T-helper 17 cell (primary cell): ENCODE data around the gene HOXC12. TPM values are rescaled to one million over a fixed set of nuclear protein-coding genes. Genes with fewer than 3 reads are reported as not detected.

Source experiments
- ATAC-seq: fragments of 150-1000 bp; cut with Tn5 transposase; 2 replicates; pipeline ENCODE4 v1.10.0; 2021; ENCODE audit warnings: mild to moderate bottlenecking, moderate library complexity
- DNase-seq, 3 donors: peaks; one replicate each; pipeline versions ENCODE4 v3.0.0 to v3.0.0-alpha.2; 2020 to 2021
- H3K9me3 ChIP-seq: one replicate; pipeline ENCODE4 v1.7.0; 2013; ENCODE audit warnings: low read length, mild to moderate bottlenecking; ENCODE audit not compliant: control insufficient read depth, poor library complexity, severe bottlenecking
- H3K27ac Mint-ChIP-seq: one replicate; pipeline ENCODE4 v1.8.0; 2022; ENCODE audit warnings: mild to moderate bottlenecking, moderate library complexity, mixed read lengths
- H3K27me3 Mint-ChIP-seq: one replicate; pipeline ENCODE4 v1.8.0; 2022; ENCODE audit warnings: mixed read lengths
- H3K36me3 Mint-ChIP-seq: one replicate; pipeline ENCODE4 v1.8.0; 2022; ENCODE audit warnings: low read depth, mixed read lengths
- H3K4me1 Mint-ChIP-seq: one replicate; pipeline ENCODE4 v1.8.0; 2022; ENCODE audit warnings: mild to moderate bottlenecking, mixed read lengths
- H3K4me3 Mint-ChIP-seq: one replicate; pipeline ENCODE4 v1.8.0; 2022; ENCODE audit warnings: mild to moderate bottlenecking, moderate library complexity, mixed read lengths
- total RNA-seq, 4 donors: library from RNA in 2 of 4; stranded (reverse) in 2 of 4; gene quantifications; one replicate each; pipeline ENCODE4 v1.2.3 and lab custom pipeline; 2022 to 2026

The HOXC12 gene
- total RNA-seq, 2 donors from 2014 or later: not detected

DNA sequence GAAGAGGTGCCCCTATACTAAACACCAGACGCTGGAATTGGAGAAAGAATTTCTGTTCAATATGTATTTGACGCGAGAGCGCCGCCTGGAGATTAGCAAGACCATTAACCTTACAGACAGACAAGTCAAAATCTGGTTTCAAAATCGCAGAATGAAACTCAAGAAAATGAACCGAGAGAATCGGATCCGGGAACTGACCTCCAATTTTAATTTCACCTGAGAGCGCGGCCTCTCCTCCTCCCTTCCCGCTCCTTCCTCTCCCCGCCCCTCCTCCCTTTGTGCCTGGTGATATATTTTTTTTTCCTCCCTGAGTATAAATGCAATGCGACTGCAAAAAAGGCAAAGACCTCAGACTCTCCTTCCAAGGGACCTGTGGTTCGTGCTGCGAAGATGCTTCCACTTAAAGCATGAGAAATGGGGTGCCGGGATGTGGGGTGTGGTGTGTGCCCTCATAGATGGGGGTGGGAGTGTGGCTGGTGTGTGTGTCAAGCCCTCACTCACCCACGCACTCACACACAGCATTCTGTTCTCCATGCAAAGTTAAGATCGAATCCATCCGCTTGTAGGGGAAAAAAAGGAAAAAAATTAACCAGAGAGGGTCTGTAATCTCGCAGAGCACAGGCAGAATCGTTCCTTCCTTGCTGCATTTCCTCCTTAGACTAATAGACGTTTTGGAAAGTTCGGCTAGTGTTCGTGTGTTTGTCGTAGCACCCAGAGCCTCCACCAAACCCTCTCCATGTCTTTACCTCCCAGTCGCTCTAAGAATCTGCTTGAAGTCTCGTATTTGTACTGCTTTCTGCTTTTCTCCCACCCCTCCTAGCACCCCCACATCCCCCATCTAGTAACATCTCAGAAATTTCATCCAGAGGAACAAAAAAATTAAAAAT lies 34.8 kb downstream of the HOXC12 start:
- no peaks in the 10 kb centered on the region for H3K9me3 ChIP-seq
- peaks cover 90% of the 10 kb centered on the region for H3K27me3 Mint-ChIP-seq
- no peak for DNase-seq
- H3K4me1 Mint-ChIP-seq: peaks cover 45% of the 10 kb centered on the region
- no peak for ATAC-seq
- peak overlapping the region; percentile 77 for H3K27ac Mint-ChIP-seq
- peak overlapping the region; percentile 55 for H3K4me3 Mint-ChIP-seq
- H3K36me3 Mint-ChIP-seq: peaks cover 4% of the 10 kb centered on the region

DNA sequence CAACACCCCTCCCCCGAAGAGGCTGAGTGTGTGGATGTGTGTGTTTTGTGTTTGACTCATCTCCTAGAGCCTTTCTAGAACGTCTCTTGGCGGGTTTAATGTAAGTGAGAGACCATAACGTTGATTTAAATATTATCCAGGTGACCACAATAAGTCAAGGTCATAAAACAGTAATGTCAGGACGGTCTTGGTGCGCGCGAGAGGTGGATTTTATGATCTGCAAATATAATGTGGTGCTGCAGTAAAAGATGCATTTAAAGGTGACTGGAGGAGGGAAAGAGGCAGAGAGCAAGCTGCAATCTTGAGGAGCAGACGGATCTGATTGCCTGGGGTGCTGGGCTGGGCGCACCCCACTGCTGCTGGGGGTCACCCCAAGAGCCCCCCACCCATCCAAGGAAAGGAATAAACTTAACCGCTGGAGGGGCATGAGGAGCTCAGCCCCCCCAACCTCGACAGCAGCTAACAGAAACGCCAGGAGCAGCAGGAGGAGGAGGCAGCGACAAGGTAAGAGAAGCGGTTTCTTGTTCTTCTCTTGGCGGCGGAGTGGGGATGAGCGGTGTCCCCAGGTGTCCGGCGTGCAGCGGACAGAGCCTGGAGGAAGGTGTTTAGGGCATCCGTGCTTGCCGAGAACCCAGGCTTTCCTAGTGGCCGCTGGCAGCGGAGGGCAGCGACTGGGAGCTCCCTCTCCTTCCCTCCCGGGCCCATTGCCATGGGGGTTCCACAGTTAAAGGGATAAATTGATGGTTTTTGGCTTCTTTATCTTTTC lies 35.8 kb downstream of the HOXC12 start:
- H3K27me3 Mint-ChIP-seq: peaks cover 94% of the 10 kb centered on the region
- H3K27ac Mint-ChIP-seq: peak overlapping the region; percentile 77
- ATAC-seq: no peak
- peaks cover 4% of the 10 kb centered on the region for H3K36me3 Mint-ChIP-seq
- peaks cover 42% of the 10 kb centered on the region for H3K4me1 Mint-ChIP-seq
- no peaks in the 10 kb centered on the region for H3K9me3 ChIP-seq
- peak overlapping the region; percentile 71 for H3K4me3 Mint-ChIP-seq
- DNase-seq: no peak

DNA sequence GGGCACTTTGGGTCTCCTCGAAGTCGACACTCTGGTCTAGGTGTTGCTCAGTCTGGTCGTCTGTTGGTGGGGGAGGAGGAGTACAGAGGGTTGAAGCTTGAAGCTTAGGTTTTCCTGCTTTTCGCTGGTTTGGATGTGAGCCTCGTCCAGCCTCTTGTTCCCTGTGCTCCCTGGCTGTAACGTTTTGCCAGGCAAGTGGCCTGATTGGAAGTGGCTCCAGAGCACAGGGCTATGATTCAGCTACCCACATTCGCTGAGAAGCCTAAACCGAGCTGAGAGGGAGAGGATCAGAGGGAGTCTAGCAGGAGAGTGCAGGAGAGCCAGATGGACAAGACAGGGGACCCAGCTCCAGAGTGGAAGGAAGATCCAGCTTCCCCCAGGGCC lies 36.4 kb downstream of the HOXC12 start:
- H3K27ac Mint-ChIP-seq: no peak overlapping the region
- H3K4me1 Mint-ChIP-seq: peaks cover 45% of the 10 kb centered on the region
- ATAC-seq (no peak), DNase-seq (no peak)
- no peaks in the 10 kb centered on the region for H3K9me3 ChIP-seq
- H3K36me3 Mint-ChIP-seq: peaks cover 4% of the 10 kb centered on the region
- H3K4me3 Mint-ChIP-seq: no peak overlapping the region
- H3K27me3 Mint-ChIP-seq: peaks cover 96% of the 10 kb centered on the region

DNA sequence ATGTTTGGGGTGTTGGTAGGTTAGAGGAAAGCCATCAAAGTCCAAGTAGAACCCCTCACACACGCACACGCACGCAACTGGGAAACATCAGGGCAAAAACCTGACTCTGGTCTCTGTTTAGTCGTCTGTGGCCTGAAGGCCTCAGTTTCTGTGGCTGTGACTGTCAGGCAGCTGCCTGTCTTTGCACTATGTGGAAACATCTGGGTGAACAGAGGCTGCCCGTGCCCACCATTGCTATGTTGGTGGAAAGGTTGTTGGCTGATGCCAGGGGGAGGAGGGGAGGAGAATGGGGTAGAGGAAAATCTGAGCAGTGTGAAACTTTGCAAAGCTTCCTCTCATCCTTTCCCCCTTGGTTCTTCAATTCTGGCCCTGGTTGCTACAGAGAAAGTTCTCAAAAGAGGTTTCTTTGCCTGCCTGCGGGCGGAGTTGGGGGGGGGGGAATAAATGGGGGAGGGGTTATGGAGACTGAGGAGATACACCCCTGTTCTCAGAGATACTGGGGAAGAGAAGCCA lies 37.7 kb downstream of the HOXC12 start:
- no peak for DNase-seq
- peaks cover 94% of the 10 kb centered on the region for H3K27me3 Mint-ChIP-seq
- peaks cover 45% of the 10 kb centered on the region for H3K4me1 Mint-ChIP-seq
- H3K27ac Mint-ChIP-seq: no peak overlapping the region
- no peaks in the 10 kb centered on the region for H3K9me3 ChIP-seq
- no peak for ATAC-seq
- no peak overlapping the region for H3K4me3 Mint-ChIP-seq
- peaks cover 4% of the 10 kb centered on the region for H3K36me3 Mint-ChIP-seq

DNA sequence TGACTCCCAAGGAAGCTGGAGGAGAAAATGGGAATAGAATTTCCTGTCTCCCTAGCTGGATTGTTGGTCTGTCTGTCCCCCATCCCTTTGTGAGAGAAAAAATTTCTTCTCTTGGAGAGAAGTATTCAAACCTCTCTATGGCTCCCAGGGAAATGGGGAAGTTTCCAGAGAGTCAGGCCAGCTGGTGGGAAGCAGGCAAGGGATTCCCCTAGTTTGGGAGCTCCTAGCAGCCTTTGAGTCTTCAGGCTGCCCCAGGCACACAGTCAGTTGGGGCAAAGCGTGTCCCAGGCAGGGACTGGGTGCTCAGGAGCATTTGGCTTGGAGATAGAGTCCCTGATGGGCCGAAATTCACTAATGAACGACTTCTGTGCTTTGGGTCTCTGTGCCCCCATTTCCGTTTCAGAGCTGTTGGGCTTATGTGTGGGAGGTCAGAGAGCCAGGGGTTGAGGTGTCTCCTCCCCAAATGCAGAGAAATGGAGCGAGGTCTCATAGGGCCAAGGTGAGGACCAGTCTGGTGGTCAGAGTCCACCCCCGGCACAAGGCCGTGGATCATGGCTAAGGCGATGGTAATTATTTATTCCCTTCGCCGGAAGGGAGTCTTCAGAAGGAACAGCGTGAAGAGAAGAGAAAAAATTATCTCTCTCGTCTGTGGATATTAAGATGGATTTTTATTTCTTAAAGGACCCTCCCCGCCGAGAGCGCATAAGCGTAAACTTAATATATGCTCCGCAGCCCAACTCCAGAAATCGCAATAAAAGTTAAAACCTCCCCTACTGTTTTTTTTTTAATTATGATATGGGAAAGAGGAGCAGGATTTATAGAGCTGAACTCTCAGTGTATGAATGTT lies 38.7 kb downstream of the HOXC12 start:
- peaks cover 94% of the 10 kb centered on the region for H3K27me3 Mint-ChIP-seq
- DNase-seq: no peak
- peaks cover 46% of the 10 kb centered on the region for H3K4me1 Mint-ChIP-seq
- H3K36me3 Mint-ChIP-seq: peaks cover 8% of the 10 kb centered on the region
- peak overlapping the region; percentile 0 for H3K27ac Mint-ChIP-seq
- H3K4me3 Mint-ChIP-seq: peak overlapping the region; percentile 49
- ATAC-seq: no peak
- no peaks in the 10 kb centered on the region for H3K9me3 ChIP-seq

DNA sequence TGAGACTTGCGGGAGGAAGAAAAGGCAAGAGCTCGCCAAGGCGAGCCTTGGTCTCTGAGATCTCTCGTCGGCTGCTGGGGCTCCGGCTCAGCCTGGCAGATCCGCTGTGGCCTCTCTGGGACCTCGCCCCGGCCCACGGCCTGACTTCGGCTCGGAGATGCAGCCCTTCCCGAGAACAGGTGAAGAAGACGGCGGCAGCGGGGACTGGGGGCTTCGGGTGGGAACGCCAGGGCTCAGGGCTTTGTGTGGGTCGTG lies 39.2 kb downstream of the HOXC12 start:
- ATAC-seq (no peak), DNase-seq (no peak)
- Mint-ChIP-seq H3K4me3 (peak overlapping the region; percentile 49), H3K27me3 (peaks cover 94% of the 10 kb centered on the region), H3K4me1 (peaks cover 45% of the 10 kb centered on the region), H3K36me3 (peaks cover 8% of the 10 kb centered on the region), H3K27ac (peak overlapping the region; percentile 0)
- no peaks in the 10 kb centered on the region for H3K9me3 ChIP-seq

DNA sequence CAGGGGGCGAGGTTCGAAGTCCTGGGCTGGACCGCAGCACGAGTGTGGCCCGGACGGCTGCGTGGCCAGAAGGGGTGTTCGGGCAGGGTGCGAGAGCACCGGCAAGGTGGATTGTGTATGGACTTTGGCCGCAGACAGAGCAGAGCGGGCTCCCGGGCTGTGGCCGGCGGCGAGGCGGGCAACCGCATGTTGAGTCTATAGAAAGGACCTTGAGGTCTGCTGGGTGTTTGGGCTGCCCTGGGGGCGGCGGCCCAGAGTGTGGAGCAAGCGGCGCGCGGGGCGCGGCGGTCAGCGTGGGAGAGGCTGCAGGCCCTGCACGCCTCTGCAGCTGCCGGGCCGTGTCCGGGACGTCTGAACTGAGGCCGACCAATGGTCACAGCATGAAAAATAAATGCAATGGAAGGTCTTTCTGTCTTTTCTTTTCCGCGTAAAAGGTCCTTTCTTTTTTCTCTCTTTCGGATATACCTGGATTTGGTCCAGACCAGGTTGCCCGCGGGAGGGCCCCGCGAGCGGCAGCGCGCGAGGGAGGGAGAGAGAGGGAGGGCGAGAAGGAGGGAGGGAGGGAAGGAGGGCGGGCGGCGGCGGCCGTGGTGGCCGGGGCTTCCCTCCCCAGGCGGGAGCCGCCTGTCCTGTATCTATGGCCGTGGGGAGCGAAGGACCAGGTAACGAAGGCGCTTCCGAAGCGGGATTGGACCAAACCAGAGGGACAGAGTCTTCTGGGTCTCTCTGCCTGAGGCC lies 39.7 kb downstream of the HOXC12 start:
- no peak for DNase-seq
- H3K27ac Mint-ChIP-seq: peak overlapping the region; percentile 0
- no peak for ATAC-seq
- peaks cover 92% of the 10 kb centered on the region for H3K27me3 Mint-ChIP-seq
- H3K4me1 Mint-ChIP-seq: peaks cover 41% of the 10 kb centered on the region
- H3K4me3 Mint-ChIP-seq: peak overlapping the region; percentile 93
- H3K36me3 Mint-ChIP-seq: peaks cover 8% of the 10 kb centered on the region
- no peaks in the 10 kb centered on the region for H3K9me3 ChIP-seq

DNA sequence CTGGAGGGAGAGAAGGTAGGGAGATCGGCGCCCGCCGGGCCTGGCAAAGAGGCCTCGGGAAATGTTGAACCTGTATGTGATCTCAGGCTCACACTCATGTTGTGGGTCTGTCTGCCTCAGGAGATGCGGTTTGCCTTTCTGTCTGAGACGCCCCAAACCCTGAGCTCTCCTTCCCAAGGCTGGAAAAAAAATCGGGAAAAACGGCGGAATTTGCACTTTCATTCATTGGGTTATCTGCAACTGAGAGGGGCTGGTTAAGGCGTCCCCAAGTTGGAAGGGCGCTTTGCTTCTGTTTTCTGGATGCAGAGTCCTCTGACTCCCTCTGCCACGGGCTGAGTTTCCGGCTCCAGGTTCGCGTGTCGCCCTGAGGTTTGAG lies 40.3 kb downstream of the HOXC12 start:
- H3K9me3 ChIP-seq: no peaks in the 10 kb centered on the region

DNA sequence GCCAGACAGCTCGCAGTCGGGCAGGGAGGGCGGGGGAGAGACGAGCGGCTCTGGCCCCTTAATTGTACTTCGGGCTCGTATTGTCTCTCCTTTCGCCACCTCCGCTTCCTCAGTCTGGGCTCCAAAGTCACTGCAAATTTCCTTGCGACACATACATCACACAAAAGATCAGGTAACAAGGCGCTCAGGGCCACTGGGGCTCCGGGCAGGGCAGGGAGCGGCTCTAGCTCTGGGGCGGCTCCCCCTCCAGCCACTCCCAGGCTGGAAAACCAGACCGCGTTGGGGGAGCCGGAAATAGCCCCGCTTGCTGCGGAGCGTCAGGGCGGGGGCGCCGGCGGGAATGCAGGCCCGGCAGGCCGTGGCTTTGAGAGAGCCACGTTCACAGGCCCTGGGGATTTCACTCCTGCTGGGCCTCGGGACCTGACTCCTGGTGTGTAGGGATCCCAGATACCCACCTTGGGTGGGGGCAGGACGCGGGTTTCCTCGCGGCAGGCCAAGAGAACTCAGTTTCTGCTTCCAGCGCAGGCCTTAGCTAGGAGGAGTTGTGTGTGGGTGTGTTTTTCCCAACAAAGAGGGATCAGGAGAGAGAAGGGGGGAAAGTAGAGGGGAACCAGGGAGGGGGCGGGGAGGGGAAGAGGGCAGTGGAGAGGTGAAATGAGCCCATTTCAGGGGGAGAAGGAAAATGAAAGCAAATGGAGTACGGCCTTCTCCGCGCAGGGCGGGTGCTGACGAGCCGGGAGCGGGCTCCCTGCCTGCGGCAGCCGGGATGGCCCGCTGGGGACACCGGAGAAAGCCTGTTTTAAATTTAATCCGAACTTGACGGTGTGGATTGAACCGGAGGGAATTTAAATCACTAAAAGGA lies 40.9 kb downstream of the HOXC12 start:
- H3K36me3 Mint-ChIP-seq: peaks cover 4% of the 10 kb centered on the region
- H3K27me3 Mint-ChIP-seq: peaks cover 90% of the 10 kb centered on the region
- H3K27ac Mint-ChIP-seq: peak overlapping the region; percentile 39
- H3K9me3 ChIP-seq: no peaks in the 10 kb centered on the region
- peak overlapping the region; percentile 93 for H3K4me3 Mint-ChIP-seq
- DNase-seq (no peak), ATAC-seq (no peak)
- H3K4me1 Mint-ChIP-seq: peaks cover 33% of the 10 kb centered on the region

More for the DNA sequence above, 40.3 kb downstream of the HOXC12 start:
- H3K27me3 Mint-ChIP-seq: peaks cover 92% of the 10 kb centered on the region
- DNase-seq (no peak), ATAC-seq (no peak)
- H3K36me3 Mint-ChIP-seq: peaks cover 8% of the 10 kb centered on the region
- H3K4me1 Mint-ChIP-seq: peaks cover 39% of the 10 kb centered on the region
- peak overlapping the region; percentile 93 for H3K4me3 Mint-ChIP-seq
- H3K27ac Mint-ChIP-seq: peak overlapping the region; percentile 39

DNA sequence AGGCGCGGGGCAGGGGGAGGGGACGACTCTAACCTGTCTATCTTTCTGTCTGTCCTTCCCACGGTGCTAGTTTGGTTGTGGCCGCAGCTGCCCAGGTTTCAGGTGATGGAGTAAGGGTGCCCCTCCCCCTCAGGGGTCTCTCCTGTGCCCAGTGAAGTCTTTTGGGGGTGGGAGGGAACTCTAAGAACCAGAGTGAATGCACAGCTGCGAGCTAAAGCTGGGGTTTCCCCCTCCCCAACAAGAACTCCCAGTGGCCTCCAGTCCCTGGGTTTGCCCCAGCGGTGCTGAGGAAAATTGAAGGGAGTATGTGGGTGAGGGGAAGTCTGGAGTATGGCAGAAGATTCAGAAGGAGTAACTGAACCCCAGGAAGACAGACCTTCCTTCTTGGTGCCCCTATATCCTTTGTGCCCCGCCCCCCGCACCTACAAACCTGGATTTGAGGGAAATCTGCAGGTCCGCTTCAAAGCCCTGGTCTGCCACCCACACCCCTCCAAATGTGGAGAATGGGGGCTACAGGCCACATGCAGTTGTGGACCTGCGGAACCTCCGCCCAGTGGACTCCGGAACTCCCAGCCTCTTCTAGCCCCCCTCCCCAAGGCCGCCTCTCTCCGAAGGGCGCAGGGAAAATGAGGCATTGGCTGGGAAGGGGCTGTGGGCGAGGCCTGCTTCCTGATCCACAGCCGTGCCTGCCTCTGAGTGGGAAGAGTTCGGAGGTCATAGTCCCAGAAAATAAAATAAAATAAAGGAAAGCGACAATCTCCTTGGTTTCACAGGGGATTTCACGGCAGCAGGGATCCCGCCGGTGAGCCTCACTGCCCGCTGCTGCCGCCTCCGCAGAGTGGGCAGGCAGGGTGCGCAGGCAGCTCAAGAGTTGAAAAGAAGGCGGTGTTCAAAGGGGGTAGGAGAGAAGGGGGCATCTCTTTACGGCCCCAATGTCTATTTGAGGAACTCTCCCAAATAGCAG lies 41.8 kb downstream of the HOXC12 start:
- Mint-ChIP-seq H3K4me1 (peaks cover 29% of the 10 kb centered on the region), H3K4me3 (peak overlapping the region; percentile 93)
- ATAC-seq: no peak

More for the DNA sequence above, 41.8 kb downstream of the HOXC12 start:
- no peaks in the 10 kb centered on the region for H3K9me3 ChIP-seq
- Mint-ChIP-seq H3K36me3 (peaks cover 4% of the 10 kb centered on the region), H3K27me3 (peaks cover 88% of the 10 kb centered on the region), H3K27ac (no peak overlapping the region)
- no peak for DNase-seq
